Spleen (tissue), 11 donors: Measurements from ENCODE around the gene PTPN4. TPM values are rescaled to one million over a fixed set of nuclear protein-coding genes. Genes with fewer than 3 reads are reported as not detected.

Source experiments
- DNase-seq: peaks from one replicate; pipeline ENCODE4 v3.0.0-alpha.2; 2020
- H3K27ac ChIP-seq, 8 donors: fragments of 200-600 bp; sonication (generic) in 7 of 8; 1 replicate in 4 of 8; 2 replicates in 4 of 8; pipeline versions ENCODE4 v1.5.0 to v1.8.0; 2016 to 2021; ENCODE audit warnings: inconsistent platforms in 4 of 8, mild to moderate bottlenecking in 4 of 8, moderate library complexity in 1 of 8
- H3K27me3 ChIP-seq, 7 donors: fragments of 200-600 bp; sonication (generic) in 6 of 7; replicated peaks in 1 of 7; 1 replicate in 4 of 7; 2 replicates in 3 of 7; pipeline versions ENCODE4 v1.5.0 to v1.8.0; 2016 to 2021; ENCODE audit warnings: inconsistent platforms in 3 of 7, mild to moderate bottlenecking in 1 of 7
- H3K36me3 ChIP-seq, 6 donors: fragments of 200-600 bp; sonication (generic) in 5 of 6; 1 replicate in 4 of 6; 2 replicates in 2 of 6; pipeline versions ENCODE4 v1.5.0 to v1.8.0; 2016 to 2021; ENCODE audit warnings: inconsistent platforms in 2 of 6
- H3K4me1 ChIP-seq, 6 donors: fragments of 200-600 bp; sonication (generic) in 5 of 6; 1 replicate in 3 of 6; 2 replicates in 3 of 6; pipeline versions ENCODE4 v1.5.0 to v1.8.0; 2016 to 2021; ENCODE audit warnings: inconsistent platforms in 3 of 6
- H3K4me3 ChIP-seq, 8 donors: fragments of 200-600 bp; sonication (generic) in 7 of 8; 1 replicate in 4 of 8; 2 replicates in 4 of 8; pipeline versions ENCODE4 v1.5.0 to v1.8.0; 2016 to 2021; ENCODE audit warnings: inconsistent platforms in 4 of 8, mild to moderate bottlenecking in 4 of 8, moderate library complexity in 2 of 8
- H3K9me3 ChIP-seq, 8 donors: fragments of 200-600 bp; sonication (generic) in 7 of 8; 1 replicate in 4 of 8; 2 replicates in 4 of 8; pipeline versions ENCODE4 v1.5.0 to v1.8.0; 2016 to 2021; ENCODE audit warnings: inconsistent platforms in 4 of 8
- CTCF ChIP-seq, 11 experiments: fragments of 200-600 bp in 7 of 11; fragments of 450-650 bp in 4 of 11; sonication (generic) in 4 of 11; IDR thresholded peaks in 8 of 11; conservative IDR thresholded peaks in 3 of 11; 1 replicate in 7 of 11; 2 replicates in 4 of 11; pipeline versions ENCODE4 v1.4.0 to v1.8.0; 2016 to 2021; ENCODE audit warnings: antibody characterized with exemption in 11 of 11, inconsistent platforms in 4 of 11, mild to moderate bottlenecking in 1 of 11
- POLR2A ChIP-seq, 3 donors: fragments of 450-650 bp; IDR thresholded peaks; one replicate each; pipeline ENCODE4 v1.5.1; 2017; ENCODE audit warnings: antibody characterized with exemption in 3 of 3, mild to moderate bottlenecking in 1 of 3
- POLR2AphosphoS5 ChIP-seq, 3 donors: sonication (generic); formaldehyde crosslinking; IDR thresholded peaks; one replicate each; pipeline ENCODE4 v1.5.1; 2017; ENCODE audit warnings: antibody characterized with exemption in 3 of 3
- WGBS, 5 donors: extraction: QIAGEN DNeasy Blood & Tissue Kit in 3 of 5; methylation state at CpG; one replicate each; pipeline versions ENCODE4 v1.1.5 to v1.1.7; 2013 to 2018; 5-methylcytosine and 5-hydroxymethylcytosine counted together
- intact Hi-C: fragments of 100-400 bp; cut with DNase I; formaldehyde crosslinking; loops from one replicate; pipeline ENCODE4 v1.15.0; 2023; ENCODE audit warnings: low total_unique reads
- polyA plus RNA-seq, 3 donors: library from polyadenylated mRNA; stranded (reverse); fragments of 200-250 nt; gene quantifications; one replicate each; pipeline ENCODE4 v1.2.1, GENCODE V29; 2013
- total RNA-seq, 7 donors: library from RNA; depleted of rRNA in 3 of 7; stranded (reverse); fragments of >200 nt in 3 of 7; fragmentation: NEBNext Ultra II Directional in 4 of 7; extraction: Animal tissue kit (Norgen Biotek cat#: 25700) in 4 of 7; gene quantifications; one replicate each; pipeline versions ENCODE4 v1.1.0 to v1.2.1, GENCODE V29; 2016 to 2021
- donor health status: healthy with polysubstance abuse.
- donor health status: DM: no; HTN: no; CAD: no; lungs with moderate emphysema.
- donor health status: DM: no; HTN: no; CAD: no.
- donor health status: Bipolar disorder and iron deficiency.
- donor health status: healthy.
- donor health status: DM: no; HTN: no; CAD: no.
- donor health status: DM: yes; HTN: yes; CAD: no.

Gene PTPN4
- total and polyA plus RNA-seq, 10 donors = 2.4 to 50.9 (median 37.1) TPM

GRCh38 chr2:119732601-119733164 lies 27.0 kb upstream of the PTPN4 start:
- Histone ChIP-seq H3K4me3 (no peak overlapping the region), H3K36me3 (no peaks in the 10 kb centered on the region), H3K9me3 (no peaks in the 10 kb centered on the region), H3K27ac (no peak overlapping the region), H3K4me1 (no peaks in the 10 kb centered on the region), H3K27me3 (no peaks in the 10 kb centered on the region)
- intact Hi-C loops = no loop called here
- DNase-seq = no peak
- TF ChIP-seq POLR2AphosphoS5 (IDR thresholded peaks at IDR 0.05) = no peak
- no peak for TF ChIP-seq CTCF (IDR thresholded peaks at IDR 0.05 in 8 of 11, conservative IDR thresholded peaks at IDR 0.05 in 3 of 11)
- TF ChIP-seq POLR2A (IDR thresholded peaks at IDR 0.05) = no peak
- 91 to 94% (median 93%) methylated on average over 6 of the region's 6 CpGs for WGBS, 5 donors

- WGBS, 5 donors = 61 to 89% (median 83%) methylated on average over 4 of the region's 4 CpGs
- no peak for DNase-seq
- Histone ChIP-seq H3K4me3 (no peak overlapping the region), H3K27ac (no peak overlapping the region), H3K9me3 (no peaks in the 10 kb centered on the region), H3K36me3 (no peaks in the 10 kb centered on the region), H3K4me1 (no peaks in the 10 kb centered on the region), H3K27me3 (no peaks in the 10 kb centered on the region)
- TF ChIP-seq CTCF (IDR thresholded peaks at IDR 0.05 in 8 of 11, conservative IDR thresholded peaks at IDR 0.05 in 3 of 11) (no peak), POLR2AphosphoS5 (IDR thresholded peaks at IDR 0.05) (no peak), POLR2A (IDR thresholded peaks at IDR 0.05) (no peak)
- intact Hi-C loops = no loop called here
Observed at GRCh38 chr2:119734047-119734446, 25.7 kb upstream of the PTPN4 start.

GRCh38 chr2:119735565-119735964 lies 24.2 kb upstream of the PTPN4 start:
- Histone ChIP-seq H3K27ac (no peak overlapping the region), H3K9me3 (no peaks in the 10 kb centered on the region), H3K27me3 (no peaks in the 10 kb centered on the region), H3K4me3 (no peak overlapping the region), H3K4me1 (no peaks in the 10 kb centered on the region), H3K36me3 (no peaks in the 10 kb centered on the region)
- WGBS, 5 donors = 88 to 96% (median 92%) methylated on average over 7 to 8 of the region's 8 CpGs
- no peak for TF ChIP-seq POLR2A (IDR thresholded peaks at IDR 0.05)
- no peak for TF ChIP-seq POLR2AphosphoS5 (IDR thresholded peaks at IDR 0.05)
- TF ChIP-seq CTCF (IDR thresholded peaks at IDR 0.05 in 8 of 11, conservative IDR thresholded peaks at IDR 0.05 in 3 of 11) = no peak
- no peak for DNase-seq
- intact Hi-C loops = no loop called here

GRCh38 chr2:119736021-119736420 lies 23.7 kb upstream of the PTPN4 start:
- Histone ChIP-seq H3K36me3 (no peaks in the 10 kb centered on the region), H3K4me1 (no peaks in the 10 kb centered on the region), H3K4me3 (no peak overlapping the region), H3K27ac (no peak overlapping the region), H3K27me3 (no peaks in the 10 kb centered on the region), H3K9me3 (no peaks in the 10 kb centered on the region)
- 60 to 70% (median 66%) methylated on average over 5 of the region's 5 CpGs for WGBS, 5 donors
- DNase-seq = no peak
- no peak for TF ChIP-seq CTCF (IDR thresholded peaks at IDR 0.05 in 8 of 11, conservative IDR thresholded peaks at IDR 0.05 in 3 of 11)
- TF ChIP-seq POLR2A (IDR thresholded peaks at IDR 0.05) = no peak
- no peak for TF ChIP-seq POLR2AphosphoS5 (IDR thresholded peaks at IDR 0.05)
- intact Hi-C loops = no loop called here
